Measurements from ENCODE around the gene PNLIPRP2.

Gene PNLIPRP2

GRCh38 chr10:116630020-116630419, 9.3 kb downstream of the PNLIPRP2 start:
- no peak for DNase-seq (ENCODE audit: low read depth, low spot score)
- peaks cover 1% of the 10 kb centered on the region; the same call in 1 of the 2 replicates for H3K4me1 ChIP-seq (ENCODE audit: control insufficient read depth, insufficient read depth, low read length)
- H3K9me3 ChIP-seq (ENCODE audit: control insufficient read depth, insufficient read depth, low read length): no peaks in the 10 kb centered on the region
- no peaks in the 10 kb centered on the region for H3K27me3 ChIP-seq (ENCODE audit: control insufficient read depth, insufficient read depth, low read length)
- no peak overlapping the region for H3K4me3 ChIP-seq (ENCODE audit: low read length)
- no CpG with 5 or more reads among the region's 2 CpGs for WGBS (ENCODE audit: insufficient coverage, insufficient read length)
- no peaks in the 10 kb centered on the region for H3K36me3 ChIP-seq (ENCODE audit: control insufficient read depth, insufficient read depth, low read length)
- no peak overlapping the region for H3K27ac ChIP-seq (ENCODE audit: low read length)

- H3K4me1 ChIP-seq (ENCODE audit: control insufficient read depth, insufficient read depth, low read length): peaks cover 1% of the 10 kb centered on the region; the same call in 1 of the 2 replicates
- no peaks in the 10 kb centered on the region for H3K9me3 ChIP-seq (ENCODE audit: control insufficient read depth, insufficient read depth, low read length)
- no peak overlapping the region for H3K4me3 ChIP-seq (ENCODE audit: low read length)
- no CpG with 5 or more reads among the region's 6 CpGs for WGBS (ENCODE audit: insufficient coverage, insufficient read length)
- no peak overlapping the region for H3K27ac ChIP-seq (ENCODE audit: low read length)
- H3K27me3 ChIP-seq (ENCODE audit: control insufficient read depth, insufficient read depth, low read length): no peaks in the 10 kb centered on the region
- H3K36me3 ChIP-seq (ENCODE audit: control insufficient read depth, insufficient read depth, low read length): no peaks in the 10 kb centered on the region
- DNase-seq (ENCODE audit: low read depth, low spot score): no peak
These were observed 11.1 kb downstream of the PNLIPRP2 start for GRCh38 chr10:116631871-116632295.

- H3K4me3 ChIP-seq (ENCODE audit: low read length): no peak overlapping the region
- H3K36me3 ChIP-seq (ENCODE audit: control insufficient read depth, insufficient read depth, low read length): no peaks in the 10 kb centered on the region
- no peak for DNase-seq (ENCODE audit: low read depth, low spot score)
- no peak overlapping the region for H3K27ac ChIP-seq (ENCODE audit: low read length)
- H3K9me3 ChIP-seq (ENCODE audit: control insufficient read depth, insufficient read depth, low read length): no peaks in the 10 kb centered on the region
- WGBS (ENCODE audit: insufficient coverage, insufficient read length): no CpG with 5 or more reads among the region's 17 CpGs
- no peaks in the 10 kb centered on the region for H3K27me3 ChIP-seq (ENCODE audit: control insufficient read depth, insufficient read depth, low read length)
- H3K4me1 ChIP-seq (ENCODE audit: control insufficient read depth, insufficient read depth, low read length): peaks cover 1% of the 10 kb centered on the region; the same call in 1 of the 2 replicates
These were observed 12.0 kb downstream of the PNLIPRP2 start for GRCh38 chr10:116632596-116633215.

- Histone ChIP-seq H3K9me3 (ENCODE audit: control insufficient read depth, insufficient read depth, low read length) (no peaks in the 10 kb centered on the region), H3K4me3 (ENCODE audit: low read length) (no peak overlapping the region), H3K36me3 (ENCODE audit: control insufficient read depth, insufficient read depth, low read length) (no peaks in the 10 kb centered on the region), H3K27ac (ENCODE audit: low read length) (no peak overlapping the region), H3K4me1 (ENCODE audit: control insufficient read depth, insufficient read depth, low read length) (peaks cover 1% of the 10 kb centered on the region; the same call in 1 of the 2 replicates), H3K27me3 (ENCODE audit: control insufficient read depth, insufficient read depth, low read length) (no peaks in the 10 kb centered on the region)
- no peak for DNase-seq (ENCODE audit: low read depth, low spot score)
- WGBS (ENCODE audit: insufficient coverage, insufficient read length): no CpG with 5 or more reads among the region's 8 CpGs
These were observed 12.5 kb downstream of the PNLIPRP2 start for GRCh38 chr10:116633216-116633600.

DNA sequence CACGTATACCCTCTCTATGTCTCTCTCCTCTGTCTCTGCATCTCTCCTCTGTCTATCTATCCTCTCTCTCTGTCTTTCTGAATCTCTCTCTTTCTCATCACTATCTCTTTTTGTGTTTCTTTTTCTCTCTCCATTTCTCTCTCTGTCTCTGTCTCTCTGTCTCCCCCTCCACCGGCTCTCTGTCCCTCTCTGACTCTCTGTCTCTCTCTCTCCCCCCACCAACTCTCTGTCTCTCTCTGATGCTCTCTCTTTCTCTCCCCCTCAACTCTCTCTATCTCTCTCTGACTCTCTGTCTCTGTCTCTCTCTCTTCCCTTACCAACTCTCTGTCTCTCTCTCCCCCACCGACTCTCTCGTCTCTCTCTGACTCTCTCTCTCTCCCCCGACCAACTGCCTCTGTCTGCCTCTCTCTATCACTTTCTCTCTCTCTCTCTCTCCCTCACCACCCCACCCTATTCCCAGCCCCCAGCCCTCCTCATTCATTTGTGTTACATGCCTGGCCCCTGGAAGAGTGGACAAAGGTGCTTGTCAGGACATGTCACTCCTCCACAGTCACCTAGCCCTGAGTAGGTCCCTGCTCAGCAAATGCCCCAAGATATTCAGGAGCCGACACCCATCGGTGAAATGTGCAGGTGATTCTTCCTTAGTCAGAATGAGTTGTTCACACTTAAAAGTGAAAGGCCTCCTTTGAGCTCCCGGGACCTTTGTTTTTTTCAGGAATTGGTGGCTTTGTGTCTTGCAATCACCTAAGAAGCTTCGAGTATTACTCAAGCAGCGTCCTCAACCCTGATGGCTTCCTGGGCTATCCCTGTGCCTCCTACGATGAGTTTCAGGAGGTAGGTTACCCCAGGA, 13.6 kb downstream of the PNLIPRP2 start:
- Histone ChIP-seq H3K9me3 (ENCODE audit: control insufficient read depth, insufficient read depth, low read length) (no peaks in the 10 kb centered on the region), H3K27ac (ENCODE audit: low read length) (no peak overlapping the region), H3K4me1 (ENCODE audit: control insufficient read depth, insufficient read depth, low read length) (peaks cover 1% of the 10 kb centered on the region; the same call in 1 of the 2 replicates), H3K27me3 (ENCODE audit: control insufficient read depth, insufficient read depth, low read length) (no peaks in the 10 kb centered on the region), H3K4me3 (ENCODE audit: low read length) (no peak overlapping the region), H3K36me3 (ENCODE audit: control insufficient read depth, insufficient read depth, low read length) (no peaks in the 10 kb centered on the region)
- DNase-seq (ENCODE audit: low read depth, low spot score): no peak
- WGBS (ENCODE audit: insufficient coverage, insufficient read length): no CpG with 5 or more reads among the region's 11 CpGs

- Histone ChIP-seq H3K27ac (ENCODE audit: low read length) (no peak overlapping the region), H3K4me3 (ENCODE audit: low read length) (no peak overlapping the region), H3K36me3 (ENCODE audit: control insufficient read depth, insufficient read depth, low read length) (no peaks in the 10 kb centered on the region), H3K9me3 (ENCODE audit: control insufficient read depth, insufficient read depth, low read length) (no peaks in the 10 kb centered on the region), H3K4me1 (ENCODE audit: control insufficient read depth, insufficient read depth, low read length) (peaks cover 1% of the 10 kb centered on the region; the same call in 1 of the 2 replicates), H3K27me3 (ENCODE audit: control insufficient read depth, insufficient read depth, low read length) (no peaks in the 10 kb centered on the region)
- no peak for DNase-seq (ENCODE audit: low read depth, low spot score)
These were observed 15.6 kb downstream of the PNLIPRP2 start for GRCh38 chr10:116636385-116636784.

GRCh38 chr10:116636976-116637375, 16.2 kb downstream of the PNLIPRP2 start:
- no peak for DNase-seq (ENCODE audit: low read depth, low spot score)
- Histone ChIP-seq H3K27me3 (ENCODE audit: control insufficient read depth, insufficient read depth, low read length) (no peaks in the 10 kb centered on the region), H3K36me3 (ENCODE audit: control insufficient read depth, insufficient read depth, low read length) (no peaks in the 10 kb centered on the region), H3K27ac (ENCODE audit: low read length) (no peak overlapping the region), H3K9me3 (ENCODE audit: control insufficient read depth, insufficient read depth, low read length) (no peaks in the 10 kb centered on the region), H3K4me1 (ENCODE audit: control insufficient read depth, insufficient read depth, low read length) (peaks cover 1% of the 10 kb centered on the region; the same call in 1 of the 2 replicates), H3K4me3 (ENCODE audit: low read length) (no peak overlapping the region)
- WGBS (ENCODE audit: insufficient coverage, insufficient read length): no CpG with 5 or more reads among the region's 2 CpGs

- H3K4me1 ChIP-seq (ENCODE audit: control insufficient read depth, insufficient read depth, low read length): peaks cover 1% of the 10 kb centered on the region; the same call in 1 of the 2 replicates
- no peaks in the 10 kb centered on the region for H3K27me3 ChIP-seq (ENCODE audit: control insufficient read depth, insufficient read depth, low read length)
- no CpG with 5 or more reads among the region's 1 CpG for WGBS (ENCODE audit: insufficient coverage, insufficient read length)
- no peak overlapping the region for H3K4me3 ChIP-seq (ENCODE audit: low read length)
- no peaks in the 10 kb centered on the region for H3K36me3 ChIP-seq (ENCODE audit: control insufficient read depth, insufficient read depth, low read length)
- no peaks in the 10 kb centered on the region for H3K9me3 ChIP-seq (ENCODE audit: control insufficient read depth, insufficient read depth, low read length)
- no peak for DNase-seq (ENCODE audit: low read depth, low spot score)
- no peak overlapping the region for H3K27ac ChIP-seq (ENCODE audit: low read length)
These were observed 17.1 kb downstream of the PNLIPRP2 start for GRCh38 chr10:116637830-116638229.

DNA sequence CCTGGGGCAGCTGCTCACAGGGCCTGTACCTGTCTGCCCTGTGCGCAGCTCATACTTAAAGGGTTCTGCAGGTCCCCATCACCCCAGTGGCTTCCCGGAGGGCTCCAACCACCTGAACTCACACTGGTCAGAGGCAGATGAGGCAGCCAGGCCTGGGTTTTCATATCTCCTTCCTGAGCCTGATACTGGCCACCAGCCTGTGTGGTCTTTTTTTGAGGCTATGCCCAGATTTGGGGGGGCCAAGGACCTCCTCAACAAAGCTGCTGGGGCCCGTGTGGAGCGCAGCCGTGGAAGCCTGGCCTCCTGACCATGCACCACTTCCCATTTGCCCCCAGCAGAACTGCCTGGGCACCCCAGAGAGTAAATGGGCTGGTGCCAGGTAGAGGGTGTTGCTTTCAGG, 25.7 kb downstream of the PNLIPRP2 start:
- Histone ChIP-seq H3K4me1 (ENCODE audit: control insufficient read depth, insufficient read depth, low read length) (no peaks in the 10 kb centered on the region), H3K9me3 (ENCODE audit: control insufficient read depth, insufficient read depth, low read length) (no peaks in the 10 kb centered on the region), H3K27ac (ENCODE audit: low read length) (no peak overlapping the region), H3K4me3 (ENCODE audit: low read length) (no peak overlapping the region), H3K27me3 (ENCODE audit: control insufficient read depth, insufficient read depth, low read length) (no peaks in the 10 kb centered on the region), H3K36me3 (ENCODE audit: control insufficient read depth, insufficient read depth, low read length) (no peaks in the 10 kb centered on the region)
- WGBS (ENCODE audit: insufficient coverage, insufficient read length): no CpG with 5 or more reads among the region's 5 CpGs
- DNase-seq (ENCODE audit: low read depth, low spot score): no peak

DNA sequence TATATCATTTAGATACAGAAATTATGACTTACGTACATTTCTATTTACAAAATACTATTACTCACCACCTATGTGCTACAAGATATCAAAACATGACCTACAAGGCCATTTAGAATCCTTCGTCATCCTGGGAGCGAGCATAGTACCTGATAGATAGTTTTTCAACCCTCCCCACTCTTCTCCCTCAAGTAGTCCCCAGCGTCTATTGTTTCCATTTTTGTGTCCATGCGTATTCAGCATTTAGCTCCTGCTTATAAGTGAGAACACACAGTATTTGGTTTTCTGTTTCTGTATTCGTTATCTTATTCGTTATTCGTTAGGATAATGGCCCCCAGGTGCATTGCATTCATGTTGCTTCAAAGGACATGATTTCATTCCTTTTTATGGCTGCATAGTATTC, 28.1 kb downstream of the PNLIPRP2 start:
- DNase-seq (ENCODE audit: low read depth, low spot score): no peak
- Histone ChIP-seq H3K27me3 (ENCODE audit: control insufficient read depth, insufficient read depth, low read length) (no peaks in the 10 kb centered on the region), H3K4me1 (ENCODE audit: control insufficient read depth, insufficient read depth, low read length) (no peaks in the 10 kb centered on the region), H3K4me3 (ENCODE audit: low read length) (no peak overlapping the region), H3K36me3 (ENCODE audit: control insufficient read depth, insufficient read depth, low read length) (no peaks in the 10 kb centered on the region), H3K9me3 (ENCODE audit: control insufficient read depth, insufficient read depth, low read length) (no peaks in the 10 kb centered on the region), H3K27ac (ENCODE audit: low read length) (no peak overlapping the region)
- 100% methylated on average over 1 of the region's 8 CpGs for WGBS (ENCODE audit: insufficient coverage, insufficient read length)

Measured in iPS DF 6.9 (cell line).